ENCODE results near the gene FAM50A.

FAM50A gene

DNA sequence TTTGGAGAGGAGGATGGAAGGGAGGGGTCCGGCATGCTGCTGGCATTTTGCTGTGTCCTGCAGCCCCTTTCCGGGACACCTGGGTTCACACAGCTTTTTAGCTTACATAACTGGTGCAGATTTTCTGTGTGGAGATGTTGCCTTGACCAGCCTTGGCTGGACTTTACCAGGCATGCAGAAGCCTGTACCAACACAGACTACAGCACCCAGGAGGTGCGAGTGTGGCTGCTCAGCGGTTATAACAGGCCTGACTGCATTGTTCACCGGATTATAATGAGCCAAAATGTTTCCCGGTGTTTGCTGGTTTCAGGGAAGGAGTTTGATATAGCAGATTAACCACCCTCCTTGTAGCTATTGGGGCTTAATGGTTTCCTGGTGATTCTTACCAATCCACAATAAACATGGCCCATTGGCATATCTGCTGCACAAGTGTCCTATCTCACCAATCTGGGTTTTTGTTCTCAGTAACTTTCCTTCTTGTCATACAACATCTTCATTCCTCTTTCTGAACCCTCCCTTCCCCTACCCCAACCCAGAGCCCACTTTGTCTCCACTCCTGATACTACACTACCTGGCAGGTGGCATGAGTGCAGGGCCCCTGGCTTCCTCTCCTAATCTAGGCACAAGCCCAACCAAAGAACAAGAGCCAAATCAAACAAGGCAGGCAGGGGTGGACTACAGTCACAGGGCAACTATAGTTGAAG is 41.9 kb upstream of the FAM50A start:
- peaks cover 19% of the 10 kb centered on the region for H3K79me2 ChIP-seq (ENCODE audit: control insufficient read depth, insufficient read depth, low read length, unreplicated experiment)
- H3K27ac ChIP-seq (ENCODE audit: low read depth, low read length) = no peak overlapping the region
- no peaks in the 10 kb centered on the region for H3K27me3 ChIP-seq (ENCODE audit: insufficient read depth, low read length)
- no peak overlapping the region for H2AFZ ChIP-seq (ENCODE audit: low read length, unreplicated experiment)
- peaks cover 3% of the 10 kb centered on the region for H3K4me1 ChIP-seq (ENCODE audit: control insufficient read depth, insufficient read depth, low read length, unreplicated experiment)
- H3K4me3 ChIP-seq (ENCODE audit: low read depth, low read length) = no peak overlapping the region
- peaks cover 14% of the 10 kb centered on the region; the same call in 1 of the 2 replicates for H3K36me3 ChIP-seq (ENCODE audit: insufficient read depth, low read length)

DNA sequence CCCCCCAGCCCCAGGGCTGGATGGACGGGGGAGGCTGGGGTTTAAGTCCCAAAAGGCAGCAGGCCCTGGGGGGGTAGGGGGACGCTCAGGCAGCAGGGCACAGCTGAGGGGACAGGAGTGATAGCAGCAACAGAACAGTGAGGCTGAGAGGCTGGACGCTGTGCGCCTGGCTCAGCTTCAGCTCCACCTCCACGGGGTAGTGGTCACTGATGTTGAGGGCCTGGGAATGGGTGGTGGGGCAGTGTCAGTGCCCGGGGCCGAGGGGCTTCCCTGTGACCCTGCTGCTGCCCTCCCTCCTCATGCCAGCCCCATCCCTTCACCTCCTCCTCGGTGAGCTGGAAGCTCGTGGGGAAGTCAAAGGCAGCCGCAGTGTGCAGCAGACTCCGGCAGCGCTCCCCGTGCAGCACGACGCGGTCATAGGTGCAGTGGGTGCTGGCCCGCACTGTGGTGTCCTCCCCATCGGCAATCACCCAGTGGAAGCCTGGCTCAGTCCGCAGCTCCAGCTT is 41.3 kb upstream of the FAM50A start:
- Histone ChIP-seq H3K36me3 (ENCODE audit: insufficient read depth, low read length) (peaks cover 14% of the 10 kb centered on the region; the same call in 1 of the 2 replicates), H3K27ac (ENCODE audit: low read depth, low read length) (no peak overlapping the region), H3K79me2 (ENCODE audit: control insufficient read depth, insufficient read depth, low read length, unreplicated experiment) (peaks cover 16% of the 10 kb centered on the region), H3K27me3 (ENCODE audit: insufficient read depth, low read length) (no peaks in the 10 kb centered on the region), H3K4me1 (ENCODE audit: control insufficient read depth, insufficient read depth, low read length, unreplicated experiment) (peaks cover 3% of the 10 kb centered on the region), H3K4me3 (ENCODE audit: low read depth, low read length) (no peak overlapping the region), H2AFZ (ENCODE audit: low read length, unreplicated experiment) (no peak overlapping the region)

DNA sequence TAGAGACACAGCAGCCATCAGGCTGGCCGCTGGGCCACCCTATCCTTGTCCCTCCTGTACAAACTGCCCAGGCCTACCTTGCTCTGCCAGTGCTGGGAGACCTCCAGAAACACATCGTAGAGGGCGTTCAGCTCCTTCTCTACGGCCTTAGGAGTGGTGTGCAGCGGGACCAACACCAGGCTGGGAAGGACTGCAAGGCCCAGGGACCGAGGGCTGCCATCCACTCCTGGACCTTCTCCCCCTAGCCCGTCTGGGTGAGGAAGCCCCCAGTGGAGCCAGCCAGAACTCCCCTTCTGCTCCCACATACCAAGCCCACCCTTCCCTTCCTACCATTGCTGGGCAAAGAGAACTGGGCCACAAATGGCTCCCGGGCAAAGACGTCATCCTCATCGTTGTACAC is 40.7 kb upstream of the FAM50A start:
- H3K27me3 ChIP-seq (ENCODE audit: insufficient read depth, low read length) = no peaks in the 10 kb centered on the region
- no peak overlapping the region for H3K27ac ChIP-seq (ENCODE audit: low read depth, low read length)
- no peak overlapping the region for H2AFZ ChIP-seq (ENCODE audit: low read length, unreplicated experiment)
- H3K4me1 ChIP-seq (ENCODE audit: control insufficient read depth, insufficient read depth, low read length, unreplicated experiment) = peaks cover 3% of the 10 kb centered on the region
- peaks cover 17% of the 10 kb centered on the region for H3K79me2 ChIP-seq (ENCODE audit: control insufficient read depth, insufficient read depth, low read length, unreplicated experiment)
- peaks cover 14% of the 10 kb centered on the region; the same call in 1 of the 2 replicates for H3K36me3 ChIP-seq (ENCODE audit: insufficient read depth, low read length)
- H3K4me3 ChIP-seq (ENCODE audit: low read depth, low read length) = no peak overlapping the region

DNA sequence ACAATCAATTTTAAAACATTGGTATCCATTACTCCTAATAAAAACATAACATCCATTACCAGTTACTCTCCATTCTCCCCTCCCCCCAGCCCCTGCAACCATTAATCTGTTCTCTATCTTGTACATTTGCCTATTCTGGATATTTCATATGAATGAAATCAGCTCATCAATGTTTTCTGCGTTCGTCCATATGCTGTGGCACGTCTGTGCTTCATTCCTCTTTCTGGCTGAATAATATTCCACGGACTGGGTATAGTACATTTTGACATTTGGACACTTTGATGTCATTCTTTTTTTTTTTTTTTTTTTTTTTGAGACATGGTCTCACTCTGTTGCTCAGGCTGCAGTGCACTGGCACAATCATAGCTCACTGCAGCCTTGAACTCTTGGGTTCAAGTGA is 40.1 kb upstream of the FAM50A start:
- no peak overlapping the region for H3K27ac ChIP-seq (ENCODE audit: low read depth, low read length)
- H3K36me3 ChIP-seq (ENCODE audit: insufficient read depth, low read length) = peaks cover 12% of the 10 kb centered on the region; the same call in 1 of the 2 replicates
- no peaks in the 10 kb centered on the region for H3K27me3 ChIP-seq (ENCODE audit: insufficient read depth, low read length)
- H2AFZ ChIP-seq (ENCODE audit: low read length, unreplicated experiment) = no peak overlapping the region
- H3K4me3 ChIP-seq (ENCODE audit: low read depth, low read length) = no peak overlapping the region
- peaks cover 5% of the 10 kb centered on the region for H3K4me1 ChIP-seq (ENCODE audit: control insufficient read depth, insufficient read depth, low read length, unreplicated experiment)
- H3K79me2 ChIP-seq (ENCODE audit: control insufficient read depth, insufficient read depth, low read length, unreplicated experiment) = peaks cover 17% of the 10 kb centered on the region

GRCh38 chrX:154404625-154405192 is 39.2 kb upstream of the FAM50A start:
- H3K79me2 ChIP-seq (ENCODE audit: control insufficient read depth, insufficient read depth, low read length, unreplicated experiment) = peaks cover 16% of the 10 kb centered on the region
- H3K27me3 ChIP-seq (ENCODE audit: insufficient read depth, low read length) = no peaks in the 10 kb centered on the region

DNA sequence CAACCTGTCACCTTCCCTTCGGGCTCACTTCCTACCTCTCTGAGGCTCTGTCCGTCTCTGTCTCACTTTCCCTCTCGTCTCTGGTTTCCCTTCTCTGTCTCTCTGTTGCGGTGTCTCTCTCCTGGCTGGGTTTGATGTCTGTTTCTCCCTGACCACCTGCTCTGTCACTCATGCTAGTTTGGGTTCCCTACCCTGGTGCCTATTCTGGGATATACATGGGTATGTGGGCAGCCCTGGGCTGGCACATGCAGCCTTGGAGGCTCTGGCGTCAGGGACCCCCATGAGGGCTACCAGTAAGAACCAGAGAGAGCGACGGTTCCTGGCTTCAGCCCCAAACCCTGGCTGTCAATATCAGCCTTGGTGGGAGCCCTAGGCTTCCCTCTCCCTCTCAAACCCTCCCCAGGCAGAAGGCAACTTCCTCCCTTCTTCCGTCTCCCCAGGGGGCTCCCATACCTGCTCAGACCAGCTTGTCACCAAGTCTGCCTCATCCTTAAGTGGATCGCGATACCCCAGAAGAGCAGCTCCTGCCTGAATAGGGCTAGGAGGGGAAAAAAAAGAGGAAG is 35.2 kb upstream of the FAM50A start:
- Histone ChIP-seq H3K4me1 (ENCODE audit: control insufficient read depth, insufficient read depth, low read length, unreplicated experiment) (peaks cover 11% of the 10 kb centered on the region), H3K4me3 (ENCODE audit: low read depth, low read length) (peak overlapping the region; percentile 80), H3K27ac (ENCODE audit: low read depth, low read length) (peak overlapping the region; percentile 59), H3K27me3 (ENCODE audit: insufficient read depth, low read length) (no peaks in the 10 kb centered on the region), H2AFZ (ENCODE audit: low read length, unreplicated experiment) (no peak overlapping the region), H3K36me3 (ENCODE audit: insufficient read depth, low read length) (no peaks in the 10 kb centered on the region), H3K79me2 (ENCODE audit: control insufficient read depth, insufficient read depth, low read length, unreplicated experiment) (peaks cover 12% of the 10 kb centered on the region)

More at GRCh38 chrX:154404625-154405192, 39.2 kb upstream of the FAM50A start:
- peaks cover 5% of the 10 kb centered on the region for H3K4me1 ChIP-seq (ENCODE audit: control insufficient read depth, insufficient read depth, low read length, unreplicated experiment)
- H2AFZ ChIP-seq (ENCODE audit: low read length, unreplicated experiment) = no peak overlapping the region
- no peak overlapping the region for H3K27ac ChIP-seq (ENCODE audit: low read depth, low read length)
- H3K4me3 ChIP-seq (ENCODE audit: low read depth, low read length) = no peak overlapping the region
- H3K36me3 ChIP-seq (ENCODE audit: insufficient read depth, low read length) = peaks cover 4% of the 10 kb centered on the region; the same call in 1 of the 2 replicates

DNA sequence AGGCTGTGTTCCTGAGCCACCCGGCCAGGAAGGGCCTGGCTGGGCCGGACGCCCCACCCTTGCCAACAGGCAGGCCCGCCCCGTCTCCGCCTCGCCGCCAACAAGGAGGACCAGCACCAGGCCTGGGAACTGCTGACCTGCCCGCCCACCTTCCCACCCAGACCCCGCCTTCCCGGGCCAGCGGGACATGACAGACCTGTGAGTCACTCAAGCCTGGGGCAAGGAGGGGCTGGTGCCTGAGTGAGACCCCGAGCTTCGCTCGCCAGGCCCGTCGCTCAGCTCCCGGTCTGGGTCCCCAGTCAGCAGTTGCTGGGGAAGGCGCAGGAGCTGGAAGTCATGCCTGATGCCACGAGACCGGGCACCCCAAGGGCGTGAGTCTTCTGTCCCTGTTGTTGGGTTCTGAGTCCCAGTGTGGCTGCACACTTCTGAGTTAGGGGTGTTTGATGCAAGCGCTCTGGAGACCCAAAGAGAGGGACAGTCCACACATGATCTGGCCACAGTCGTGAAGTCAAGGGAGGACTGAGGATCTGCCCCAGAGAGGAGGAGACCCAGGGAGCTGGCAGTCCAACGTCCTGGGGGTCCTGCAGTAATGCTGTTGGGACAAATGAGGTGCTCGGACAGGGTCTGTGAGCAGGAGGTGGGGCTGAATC is 34.6 kb upstream of the FAM50A start, which contains the start of gene DNASE1L1:
TSS of gene DNASE1L1 (minus strand) at position 33 of the 650 bp plus-strand sequence. CDS start 3,686 bp downstream, outside the sequence.
- no peaks in the 10 kb centered on the region for H3K27me3 ChIP-seq (ENCODE audit: insufficient read depth, low read length)
- no peak within 1 kb of the TSS for H2AFZ ChIP-seq (ENCODE audit: low read length, unreplicated experiment)
- H3K4me1 ChIP-seq (ENCODE audit: control insufficient read depth, insufficient read depth, low read length, unreplicated experiment) = peaks cover 11% of the 10 kb centered on the region
- peaks cover 12% of the 10 kb centered on the region for H3K79me2 ChIP-seq (ENCODE audit: control insufficient read depth, insufficient read depth, low read length, unreplicated experiment)
- H3K27ac ChIP-seq (ENCODE audit: low read depth, low read length) = peak within 1 kb of the TSS; percentile 59
- H3K4me3 ChIP-seq (ENCODE audit: low read depth, low read length) = peak within 1 kb of the TSS; percentile 80
- H3K36me3 ChIP-seq (ENCODE audit: insufficient read depth, low read length) = no peaks in the 10 kb centered on the region

DNA sequence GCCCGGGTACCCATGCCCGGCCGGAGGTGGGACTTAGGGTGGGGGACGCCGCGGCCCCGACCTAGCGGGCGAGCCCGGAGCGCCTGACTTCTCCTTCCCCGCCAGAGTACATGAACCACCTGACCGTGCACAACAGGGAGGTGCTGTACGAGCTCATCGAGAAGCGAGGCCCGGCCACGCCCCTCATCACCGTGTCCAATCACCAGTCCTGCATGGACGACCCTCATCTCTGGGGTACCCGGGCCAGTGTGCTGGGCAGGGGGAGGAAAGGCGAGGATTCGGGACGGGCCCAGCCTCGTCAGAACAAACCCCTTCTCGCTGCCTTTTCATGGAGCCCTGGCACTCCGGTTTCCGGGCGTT is 32.0 kb upstream of the FAM50A start:
- H3K27ac ChIP-seq (ENCODE audit: low read depth, low read length) = peak overlapping the region; percentile 39
- peak overlapping the region; percentile 89 for H3K4me3 ChIP-seq (ENCODE audit: low read depth, low read length)
- peaks cover 11% of the 10 kb centered on the region for H3K4me1 ChIP-seq (ENCODE audit: control insufficient read depth, insufficient read depth, low read length, unreplicated experiment)
- no peaks in the 10 kb centered on the region for H3K27me3 ChIP-seq (ENCODE audit: insufficient read depth, low read length)
- peaks cover 12% of the 10 kb centered on the region for H3K79me2 ChIP-seq (ENCODE audit: control insufficient read depth, insufficient read depth, low read length, unreplicated experiment)
- H2AFZ ChIP-seq (ENCODE audit: low read length, unreplicated experiment) = no peak overlapping the region
- no peaks in the 10 kb centered on the region for H3K36me3 ChIP-seq (ENCODE audit: insufficient read depth, low read length)

DNA sequence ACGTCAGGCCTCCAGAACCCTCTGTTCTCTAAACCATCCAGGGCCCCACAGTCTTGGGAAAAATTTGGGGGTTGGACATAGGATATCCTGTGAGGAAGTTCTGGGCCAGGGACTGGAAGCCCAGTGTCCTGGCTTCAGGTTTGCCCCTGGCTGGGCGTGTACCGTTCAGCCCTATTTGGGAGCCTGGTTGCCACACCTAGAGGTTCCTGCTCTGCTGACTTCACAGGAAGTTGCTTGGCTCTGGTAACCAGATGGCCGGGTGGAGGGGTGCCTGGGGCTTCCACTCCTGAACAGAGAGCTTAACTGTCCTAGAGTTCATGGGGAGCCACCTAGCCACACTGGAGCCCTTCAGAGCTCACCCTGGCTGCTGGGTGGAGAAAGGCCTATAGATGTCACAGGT is 31.5 kb upstream of the FAM50A start:
- H3K36me3 ChIP-seq (ENCODE audit: insufficient read depth, low read length) = no peaks in the 10 kb centered on the region
- no peaks in the 10 kb centered on the region for H3K27me3 ChIP-seq (ENCODE audit: insufficient read depth, low read length)
- H3K79me2 ChIP-seq (ENCODE audit: control insufficient read depth, insufficient read depth, low read length, unreplicated experiment) = peaks cover 12% of the 10 kb centered on the region
- peak overlapping the region; percentile 26; the same call in 1 of the 2 replicates for H3K27ac ChIP-seq (ENCODE audit: low read depth, low read length)
- H3K4me1 ChIP-seq (ENCODE audit: control insufficient read depth, insufficient read depth, low read length, unreplicated experiment) = peaks cover 11% of the 10 kb centered on the region
- H3K4me3 ChIP-seq (ENCODE audit: low read depth, low read length) = peak overlapping the region; percentile 89
- no peak overlapping the region for H2AFZ ChIP-seq (ENCODE audit: low read length, unreplicated experiment)

GRCh38 chrX:154413142-154413541 is 30.8 kb upstream of the FAM50A start:
- Histone ChIP-seq H3K27me3 (ENCODE audit: insufficient read depth, low read length) (no peaks in the 10 kb centered on the region), H3K36me3 (ENCODE audit: insufficient read depth, low read length) (no peaks in the 10 kb centered on the region), H3K4me1 (ENCODE audit: control insufficient read depth, insufficient read depth, low read length, unreplicated experiment) (peaks cover 11% of the 10 kb centered on the region), H2AFZ (ENCODE audit: low read length, unreplicated experiment) (no peak overlapping the region), H3K79me2 (ENCODE audit: control insufficient read depth, insufficient read depth, low read length, unreplicated experiment) (peaks cover 12% of the 10 kb centered on the region), H3K4me3 (ENCODE audit: low read depth, low read length) (no peak overlapping the region), H3K27ac (ENCODE audit: low read depth, low read length) (no peak overlapping the region)
